Stomach (tissue), 4 donors: ENCODE data around the gene HNRNPC.

Experiments used
- CTCF ChIP-seq, 7 experiments: fragments of 450-650 bp in 4 of 7; fragments of 200-600 bp in 3 of 7; sonication (generic) in 3 of 7; IDR thresholded peaks; one replicate each; pipeline ENCODE4 v1.5.1; 2016 to 2019; ENCODE audit warnings: antibody characterized with exemption in 7 of 7, control low read depth in 2 of 7, mild to moderate bottlenecking in 1 of 7
- POLR2A ChIP-seq, 4 donors: fragments of 450-650 bp; IDR thresholded peaks; one replicate each; pipeline ENCODE4 v1.6.1; 2016; ENCODE audit warnings: antibody characterized with exemption in 4 of 4, control low read depth in 2 of 4, mild to moderate bottlenecking in 1 of 4, moderate library complexity in 1 of 4

- no peak for TF ChIP-seq CTCF (IDR thresholded peaks at IDR 0.05)
- no peak for TF ChIP-seq POLR2A (IDR thresholded peaks at IDR 0.05)
These were observed 20.4 kb downstream of the HNRNPC start for GRCh38 chr14:21248739-21249411.
